Spleen (tissue), 11 donors: ENCODE measurements around the gene SLC1A2. TPM values are rescaled to one million over a fixed set of nuclear protein-coding genes. Genes with fewer than 3 reads are reported as not detected.

ENCODE experiments used
- DNase-seq: peaks from one replicate; pipeline ENCODE4 v3.0.0-alpha.2; 2020
- H3K27ac ChIP-seq, 8 donors: fragments of 200-600 bp; sonication (generic) in 7 of 8; 1 replicate in 4 of 8; 2 replicates in 4 of 8; pipeline versions ENCODE4 v1.5.0 to v1.8.0; 2016 to 2021; ENCODE audit warnings: inconsistent platforms in 4 of 8, mild to moderate bottlenecking in 4 of 8, moderate library complexity in 1 of 8
- H3K27me3 ChIP-seq, 7 donors: fragments of 200-600 bp; sonication (generic) in 6 of 7; replicated peaks in 1 of 7; 1 replicate in 4 of 7; 2 replicates in 3 of 7; pipeline versions ENCODE4 v1.5.0 to v1.8.0; 2016 to 2021; ENCODE audit warnings: inconsistent platforms in 3 of 7, mild to moderate bottlenecking in 1 of 7
- H3K36me3 ChIP-seq, 6 donors: fragments of 200-600 bp; sonication (generic) in 5 of 6; 1 replicate in 4 of 6; 2 replicates in 2 of 6; pipeline versions ENCODE4 v1.5.0 to v1.8.0; 2016 to 2021; ENCODE audit warnings: inconsistent platforms in 2 of 6
- H3K4me1 ChIP-seq, 6 donors: fragments of 200-600 bp; sonication (generic) in 5 of 6; 1 replicate in 3 of 6; 2 replicates in 3 of 6; pipeline versions ENCODE4 v1.5.0 to v1.8.0; 2016 to 2021; ENCODE audit warnings: inconsistent platforms in 3 of 6
- H3K4me3 ChIP-seq, 8 donors: fragments of 200-600 bp; sonication (generic) in 7 of 8; 1 replicate in 4 of 8; 2 replicates in 4 of 8; pipeline versions ENCODE4 v1.5.0 to v1.8.0; 2016 to 2021; ENCODE audit warnings: inconsistent platforms in 4 of 8, mild to moderate bottlenecking in 4 of 8, moderate library complexity in 2 of 8
- H3K9me3 ChIP-seq, 8 donors: fragments of 200-600 bp; sonication (generic) in 7 of 8; 1 replicate in 4 of 8; 2 replicates in 4 of 8; pipeline versions ENCODE4 v1.5.0 to v1.8.0; 2016 to 2021; ENCODE audit warnings: inconsistent platforms in 4 of 8
- CTCF ChIP-seq, 11 experiments: fragments of 200-600 bp in 7 of 11; fragments of 450-650 bp in 4 of 11; sonication (generic) in 4 of 11; IDR thresholded peaks in 8 of 11; conservative IDR thresholded peaks in 3 of 11; 1 replicate in 7 of 11; 2 replicates in 4 of 11; pipeline versions ENCODE4 v1.4.0 to v1.8.0; 2016 to 2021; ENCODE audit warnings: antibody characterized with exemption in 11 of 11, inconsistent platforms in 4 of 11, mild to moderate bottlenecking in 1 of 11
- POLR2A ChIP-seq, 3 donors: fragments of 450-650 bp; IDR thresholded peaks; one replicate each; pipeline ENCODE4 v1.5.1; 2017; ENCODE audit warnings: antibody characterized with exemption in 3 of 3, mild to moderate bottlenecking in 1 of 3
- POLR2AphosphoS5 ChIP-seq, 3 donors: sonication (generic); formaldehyde crosslinking; IDR thresholded peaks; one replicate each; pipeline ENCODE4 v1.5.1; 2017; ENCODE audit warnings: antibody characterized with exemption in 3 of 3
- WGBS, 5 donors: extraction: QIAGEN DNeasy Blood & Tissue Kit in 3 of 5; methylation state at CpG; one replicate each; pipeline versions ENCODE4 v1.1.5 to v1.1.7; 2013 to 2018; 5-methylcytosine and 5-hydroxymethylcytosine counted together
- intact Hi-C: fragments of 100-400 bp; cut with DNase I; formaldehyde crosslinking; loops from one replicate; pipeline ENCODE4 v1.15.0; 2023; ENCODE audit warnings: low total_unique reads
- polyA plus RNA-seq, 3 donors: library from polyadenylated mRNA; stranded (reverse); fragments of 200-250 nt; gene quantifications; one replicate each; pipeline ENCODE4 v1.2.1, GENCODE V29; 2013
- total RNA-seq, 7 donors: library from RNA; depleted of rRNA in 3 of 7; stranded (reverse); fragments of >200 nt in 3 of 7; fragmentation: NEBNext Ultra II Directional in 4 of 7; extraction: Animal tissue kit (Norgen Biotek cat#: 25700) in 4 of 7; gene quantifications; one replicate each; pipeline versions ENCODE4 v1.1.0 to v1.2.1, GENCODE V29; 2016 to 2021
- donor health status: healthy with polysubstance abuse.
- donor health status: DM: no; HTN: no; CAD: no; lungs with moderate emphysema.
- donor health status: DM: no; HTN: no; CAD: no.
- donor health status: Bipolar disorder and iron deficiency.
- donor health status: healthy.
- donor health status: DM: no; HTN: no; CAD: no.
- donor health status: DM: yes; HTN: yes; CAD: no.

Gene SLC1A2
- total and polyA plus RNA-seq, 10 donors: 0.26 to 3.8 (median 0.93) TPM

GRCh38 chr11:35237351-35237750 is 182.0 kb downstream of the SLC1A2 start:
- DNase-seq: no peak
- Histone ChIP-seq H3K4me1 (peaks cover 10 to 44% (median 27%) of the 10 kb centered on the region in 6 donors), H3K27me3 (no peaks in the 10 kb centered on the region), H3K4me3 (no peak overlapping the region), H3K27ac (peak overlapping the region in 1 of 8 donors; percentile 22), H3K9me3 (peaks cover 0 to 13% (median 4%) of the 10 kb centered on the region in 8 donors), H3K36me3 (peaks cover 0 to 5% (median 0%) of the 10 kb centered on the region in 6 donors)
- 84 to 92% (median 89%) methylated on average over 1 of the region's 1 CpG for WGBS, 5 donors
- TF ChIP-seq CTCF (IDR thresholded peaks at IDR 0.05 in 8 of 11, conservative IDR thresholded peaks at IDR 0.05 in 3 of 11): no peak
- TF ChIP-seq POLR2A (IDR thresholded peaks at IDR 0.05): no peak
- no peak for TF ChIP-seq POLR2AphosphoS5 (IDR thresholded peaks at IDR 0.05)
- intact Hi-C loops: loop anchor here (5.0 kb wide), 2 partner anchors 240 to 310 kb away; no protein-coding TSS in a partner anchor

GRCh38 chr11:35236667-35237003 is 182.7 kb downstream of the SLC1A2 start:
- H3K27ac ChIP-seq: peak overlapping the region in 3 of 8 donors; percentile 47 to 52 (median 49)
- H3K27me3 ChIP-seq: no peaks in the 10 kb centered on the region
- peaks cover 10 to 44% (median 27%) of the 10 kb centered on the region in 6 donors for H3K4me1 ChIP-seq
- TF ChIP-seq CTCF (IDR thresholded peaks at IDR 0.05 in 8 of 11, conservative IDR thresholded peaks at IDR 0.05 in 3 of 11) (no peak), POLR2A (IDR thresholded peaks at IDR 0.05) (no peak), POLR2AphosphoS5 (IDR thresholded peaks at IDR 0.05) (no peak)
- 48 to 72% (median 58%) methylated on average over 5 of the region's 5 CpGs for WGBS, 5 donors
- peaks cover 0 to 13% (median 4%) of the 10 kb centered on the region in 8 donors for H3K9me3 ChIP-seq
- H3K4me3 ChIP-seq: no peak overlapping the region
- intact Hi-C loops: loop anchor here (5.0 kb wide), 2 partner anchors 239 to 309 kb away; no protein-coding TSS in a partner anchor
- no peak for DNase-seq
- peaks cover 0 to 11% (median 1%) of the 10 kb centered on the region in 6 donors for H3K36me3 ChIP-seq

GRCh38 chr11:35235936-35236666 is 183.3 kb downstream of the SLC1A2 start:
- Histone ChIP-seq H3K27me3 (no peaks in the 10 kb centered on the region), H3K9me3 (peaks cover 0 to 13% (median 4%) of the 10 kb centered on the region in 8 donors), H3K27ac (peak overlapping the region in 3 of 8 donors; percentile 47 to 52 (median 49)), H3K4me3 (no peak overlapping the region), H3K36me3 (peaks cover 0 to 16% (median 7%) of the 10 kb centered on the region in 6 donors), H3K4me1 (peaks cover 10 to 44% (median 27%) of the 10 kb centered on the region in 6 donors)
- TF ChIP-seq POLR2AphosphoS5 (IDR thresholded peaks at IDR 0.05) (peak in 1 of 3 donors; percentile 49), POLR2A (IDR thresholded peaks at IDR 0.05) (no peak)
- no peak for DNase-seq
- intact Hi-C loops: loop anchor here (5.0 kb wide), 2 partner anchors 239 to 309 kb away; no protein-coding TSS in a partner anchor
- 53 to 63% (median 59%) methylated on average over 4 of the region's 4 CpGs for WGBS, 5 donors

- H3K27ac ChIP-seq: peak overlapping the region in 3 of 8 donors; percentile 47 to 52 (median 49)
- H3K27me3 ChIP-seq: no peaks in the 10 kb centered on the region
- peaks cover 0 to 13% (median 4%) of the 10 kb centered on the region in 8 donors for H3K9me3 ChIP-seq
- H3K4me3 ChIP-seq: no peak overlapping the region
- no peak for TF ChIP-seq CTCF (IDR thresholded peaks at IDR 0.05 in 8 of 11, conservative IDR thresholded peaks at IDR 0.05 in 3 of 11)
- no peak for TF ChIP-seq POLR2AphosphoS5 (IDR thresholded peaks at IDR 0.05)
- no peak for TF ChIP-seq POLR2A (IDR thresholded peaks at IDR 0.05)
- WGBS, 5 donors: 3 to 93% (median 36%) methylated on average over 1 of the region's 1 CpG
- H3K36me3 ChIP-seq: peaks cover 0 to 22% (median 12%) of the 10 kb centered on the region in 6 donors
- peaks cover 10 to 44% (median 27%) of the 10 kb centered on the region in 6 donors for H3K4me1 ChIP-seq
- intact Hi-C loops: loop anchor here (5.0 kb wide), 2 partner anchors 238 to 308 kb away; no protein-coding TSS in a partner anchor
- no peak for DNase-seq
These were observed 183.9 kb downstream of the SLC1A2 start for GRCh38 chr11:35235498-35235897.
